Measurements from ENCODE around the gene CA5B. TPM values are rescaled to one million over a fixed set of nuclear protein-coding genes. Genes with fewer than 3 reads are reported as not detected.

Gene CA5B
- total and polyA plus RNA-seq, 2 donors (not counting 3 experiments of a cell fraction or from before 2014, with no cell fraction given): 2.3 to 5.6 TPM

GRCh38 chrX:15739886-15740285 lies 1.8 kb downstream of the CA5B start:
- no peak for FAIRE-seq
- H3K27me3 ChIP-seq (ENCODE audit: control insufficient read depth in 2 of 2, insufficient read depth in 2 of 2, low read length in 2 of 2): no peaks in the 10 kb centered on the region
- H3K9ac ChIP-seq (replicated peaks; ENCODE audit: extremely low read depth, insufficient read depth, low read length): no peak overlapping the region
- DNase-seq (ENCODE audit: low read depth, low spot score): no peak
- no peaks in the 10 kb centered on the region for H3K36me3 ChIP-seq (ENCODE audit: control insufficient read depth in 2 of 2, extremely low read depth in 1 of 2, insufficient read depth in 2 of 2, low read length in 2 of 2)
- no peaks in the 10 kb centered on the region for H3K79me2 ChIP-seq (ENCODE audit: control insufficient read depth, insufficient read depth, low read length)
- dilution Hi-C loops (cut with MboI; ENCODE audit: extremely low pct_ligation_motif_present, low sequenced_read_pairs) (no loop called here), intact Hi-C loops (cut with micrococcal nuclease) (no loop called here)
- CTCF ChIA-PET: no interaction called here
- POLR2A ChIA-PET: no interaction called here
- no peaks in the 10 kb centered on the region for H3K9me3 ChIP-seq (replicated peaks; ENCODE audit: control insufficient read depth, insufficient read depth, low read length)
- H3K4me2 ChIP-seq (ENCODE audit: insufficient read depth, low read length): no peak overlapping the region
- no peaks in the 10 kb centered on the region for H3K9me1 ChIP-seq (replicated peaks; ENCODE audit: control insufficient read depth, extremely low read depth, insufficient read depth, low read length)
- H2AFZ ChIP-seq (ENCODE audit: low read depth, low read length): no peak overlapping the region
- H3K4me3 ChIP-seq (replicated peaks in 1 of 3; ENCODE audit: insufficient read depth in 1 of 3, low read depth in 1 of 3, low read length in 3 of 3): no peak overlapping the region
- no peak overlapping the region for H3K27ac ChIP-seq (ENCODE audit: insufficient read depth, low read depth, low read length)
- H3K4me1 ChIP-seq (ENCODE audit: control insufficient read depth, extremely low read depth, insufficient read depth, low read length): peaks cover 4% of the 10 kb centered on the region
- no TSS peak for BruUV-seq (replicated peaks)
- TF ChIP-seq POLR2A (IDR thresholded peaks at IDR 0.05; ENCODE audit: low read depth, low read length) (no peak), JUN (IDR thresholded peaks at IDR 0.05; ENCODE audit: borderline replicate concordance, insufficient read depth, insufficient read length, low read depth) (no peak), MYC (IDR thresholded peaks at IDR 0.05; ENCODE audit: low read depth, low read length) (no peak), GATA2 (IDR thresholded peaks at IDR 0.05; ENCODE audit: insufficient read depth, insufficient read length, low read depth, low read length) (no peak), FOS (IDR thresholded peaks at IDR 0.05; ENCODE audit: borderline replicate concordance, insufficient read depth, low read length) (no peak), MAX (IDR thresholded peaks at IDR 0.05; ENCODE audit: insufficient read depth, insufficient read length) (no peak), EZH2 (IDR thresholded peaks at IDR 0.05; ENCODE audit: borderline replicate concordance, low read depth, low read length, severe bottlenecking) (no peak), CTCF (IDR thresholded peaks at IDR 0.05; ENCODE audit: extremely low read depth in 1 of 2, insufficient read depth in 1 of 2, low read depth in 1 of 2, low read length in 2 of 2) (no peak), POLR2AphosphoS5 (IDR thresholded peaks at IDR 0.05; ENCODE audit: insufficient read depth, low read depth, low read length) (no peak)
- no peaks in the 10 kb centered on the region for H4K20me1 ChIP-seq (replicated peaks; ENCODE audit: control insufficient read depth, extremely low read depth, insufficient read depth, low read length)

All from endothelial cell of umbilical vein (primary cell).